ENCODE results near the gene DNAI1. TPM values are rescaled to one million over a fixed set of nuclear protein-coding genes. Genes with fewer than 3 reads are reported as not detected.

DNAI1 gene
- total RNA-seq, 2 donors from 2014 or later = 5.6 TPM; not detected in 1

GRCh38 chr9:34546102-34546833 lies 87.7 kb downstream of the DNAI1 start:
- no peaks in the 10 kb centered on the region for H3K36me3 ChIP-seq
- no peaks in the 10 kb centered on the region for H3K9me3 ChIP-seq
- intact Hi-C loops (cut with DNase I) = loop anchor here (2.0 to 5.0 kb wide), 3 partner anchors 44 to 213 kb away; no protein-coding TSS in a partner anchor
- peaks cover 6% of the 10 kb centered on the region for H3K4me1 ChIP-seq (replicated peaks)
- H3K4me3 ChIP-seq = no peak overlapping the region
- DNase-seq (ENCODE audit: low spot score) = no peak
- H3K27ac ChIP-seq = peak overlapping the region in 1 of 2 donors; percentile 46
- 76% methylated on average over 7 of the region's 7 CpGs for WGBS
- H3K27me3 ChIP-seq (replicated peaks; ENCODE audit: insufficient read depth) = no peaks in the 10 kb centered on the region
- TF ChIP-seq CTCF (IDR thresholded peaks at IDR 0.05) (no peak), POLR2AphosphoS5 (IDR thresholded peaks at IDR 0.05) (no peak), POLR2A (IDR thresholded peaks at IDR 0.05) (no peak)

GRCh38 chr9:34546834-34547827 lies 88.5 kb downstream of the DNAI1 start:
- peak; percentile 63 for DNase-seq (ENCODE audit: low spot score)
- 66% methylated on average over 16 of the region's 16 CpGs for WGBS
- Histone ChIP-seq H3K27me3 (replicated peaks; ENCODE audit: insufficient read depth) (no peaks in the 10 kb centered on the region), H3K36me3 (no peaks in the 10 kb centered on the region), H3K27ac (no peak overlapping the region), H3K4me3 (no peak overlapping the region), H3K4me1 (replicated peaks) (peaks cover 6% of the 10 kb centered on the region), H3K9me3 (no peaks in the 10 kb centered on the region)
- intact Hi-C loops (cut with DNase I) = loop anchor here (2.0 to 5.0 kb wide), 3 partner anchors 45 to 214 kb away; no protein-coding TSS in a partner anchor
- TF ChIP-seq POLR2AphosphoS5 (IDR thresholded peaks at IDR 0.05) = peak; percentile 14
- TF ChIP-seq CTCF (IDR thresholded peaks at IDR 0.05) = peak; percentile 64 to 89 (median 78)
- TF ChIP-seq POLR2A (IDR thresholded peaks at IDR 0.05) = no peak

GRCh38 chr9:34547960-34548611 lies 89.5 kb downstream of the DNAI1 start:
- Histone ChIP-seq H3K4me3 (no peak overlapping the region), H3K36me3 (no peaks in the 10 kb centered on the region), H3K4me1 (replicated peaks) (peaks cover 6% of the 10 kb centered on the region), H3K27ac (no peak overlapping the region), H3K27me3 (replicated peaks; ENCODE audit: insufficient read depth) (no peaks in the 10 kb centered on the region), H3K9me3 (no peaks in the 10 kb centered on the region)
- peak; percentile 63 for DNase-seq (ENCODE audit: low spot score)
- TF ChIP-seq POLR2A (IDR thresholded peaks at IDR 0.05) (no peak), CTCF (IDR thresholded peaks at IDR 0.05) (peak; percentile 71 to 89 (median 81)), POLR2AphosphoS5 (IDR thresholded peaks at IDR 0.05) (peak; percentile 28)
- intact Hi-C loops (cut with DNase I) = loop anchor here (1.0 to 5.0 kb wide), 4 partner anchors 43 to 215 kb away; no protein-coding TSS in a partner anchor
- WGBS = 14% methylated on average over 13 of the region's 13 CpGs

GRCh38 chr9:34549407-34549732 lies 90.8 kb downstream of the DNAI1 start:
- intact Hi-C loops (cut with DNase I) = loop anchor here (5.0 kb wide), 1 partner anchor 47 kb away; no protein-coding TSS in a partner anchor
- H3K4me3 ChIP-seq = no peak overlapping the region
- DNase-seq (ENCODE audit: low spot score) = no peak
- no peaks in the 10 kb centered on the region for H3K36me3 ChIP-seq
- H3K4me1 ChIP-seq (replicated peaks) = peaks cover 6% of the 10 kb centered on the region
- no peaks in the 10 kb centered on the region for H3K27me3 ChIP-seq (replicated peaks; ENCODE audit: insufficient read depth)
- TF ChIP-seq POLR2AphosphoS5 (IDR thresholded peaks at IDR 0.05) (no peak), POLR2A (IDR thresholded peaks at IDR 0.05) (no peak), CTCF (IDR thresholded peaks at IDR 0.05) (no peak)
- H3K27ac ChIP-seq = no peak overlapping the region
- no peaks in the 10 kb centered on the region for H3K9me3 ChIP-seq
- WGBS = 91% methylated on average over 5 of the region's 5 CpGs

Measured in prostate gland (tissue), 2 donors.